H1 (cell line): ENCODE data around the gene C6orf120. TPM values are rescaled to one million over a fixed set of nuclear protein-coding genes. Genes with fewer than 3 reads are reported as not detected.

Experiments used
- ATF3 ChIP-seq: IDR thresholded peaks from 2 replicates; pipeline ENCODE4 v1.6.1; 2011; ENCODE audit warnings: low read depth, mild to moderate bottlenecking, low read length; ENCODE audit not compliant: insufficient read depth
- CHD7 ChIP-seq: fragments of 300-600 bp; sonication (generic); IDR thresholded peaks from 2 replicates; pipeline ENCODE4 v1.7.1; 2012; ENCODE audit warnings: low read length, moderate library complexity, mild to moderate bottlenecking, inconsistent platforms; ENCODE audit not compliant: insufficient replicate concordance
- KDM4A ChIP-seq: IDR thresholded peaks from one replicate; pipeline ENCODE4 v1.7.1; 2012; ENCODE audit warnings: low read depth, mild to moderate bottlenecking, moderate library complexity, low read length, inconsistent platforms; ENCODE audit not compliant: severe bottlenecking
- TBP ChIP-seq: IDR thresholded peaks from 2 replicates; pipeline ENCODE4 v1.6.1; 2011; ENCODE audit warnings: low read depth, low read length, improper control_type of control experiment
- polyA plus RNA-seq, 7 experiments: library from polyadenylated mRNA; depleted of rRNA in 3 of 7; stranded (reverse) in 5 of 7; unstranded in 2 of 7; fragments of >200 nt in 5 of 7; fragments of 200-250 nt in 2 of 7; gene quantifications; 1 replicate in 5 of 7; 2 replicates in 1 of 7; 4 replicates in 1 of 7; pipeline versions ENCODE4 v1.2.1 to v1.2.3, GENCODE V29; 2011 to 2013; ENCODE audit warnings: missing spikeins in 2 of 7, mixed read lengths in 2 of 7
- total RNA-seq: library from RNA; stranded (reverse); fragmentation: NEBNext Ultra II Directional; extraction: Animal tissue kit (Norgen Biotek cat#: 25700); gene quantifications from 2 replicates; pipeline ENCODE4 v1.2.1, GENCODE V29; 2021

C6orf120 gene
- total and polyA plus RNA-seq, 2 of the 8 experiments (the other 6 are each of a cell fraction or from before 2014, with no cell fraction given): 16.2 to 30.6 TPM

GRCh38 chr6:169700296-169700695 is 1.6 kb upstream of the C6orf120 start (continued):
- TF ChIP-seq CHD7: no peak
- no peak for TF ChIP-seq KDM4A
- no peak for TF ChIP-seq ATF3
- no peak for TF ChIP-seq TBP
